KMS-11 (cell line): Measurements from ENCODE around the gene RUNX1.

ENCODE experiments used
- H2AFZ ChIP-seq: fragments of 200-600 bp; sonication (generic); 2 replicates; pipeline ENCODE4 v1.6.1; 2016; ENCODE audit warnings: antibody characterized with exemption, mixed run types, low read depth
- H3K27ac ChIP-seq: fragments of 200-600 bp; sonication (generic); 2 replicates; pipeline ENCODE4 v1.6.1; 2016; ENCODE audit warnings: mild to moderate bottlenecking, mixed run types
- H3K27me3 ChIP-seq: fragments of 200-600 bp; sonication (generic); 2 replicates; pipeline ENCODE4 v1.6.1; 2017; ENCODE audit warnings: mild to moderate bottlenecking, low read depth, mixed run types, moderate library complexity; ENCODE audit not compliant: insufficient read depth
- H3K36me3 ChIP-seq: fragments of 200-600 bp; sonication (generic); 2 replicates; pipeline ENCODE4 v1.6.1; 2017; ENCODE audit warnings: mild to moderate bottlenecking, mixed run types; ENCODE audit not compliant: insufficient read depth
- H3K4me1 ChIP-seq: fragments of 200-600 bp; sonication (generic); 2 replicates; pipeline ENCODE4 v1.6.1; 2016; ENCODE audit warnings: mild to moderate bottlenecking, low read depth, mixed run types; ENCODE audit not compliant: poor library complexity, severe bottlenecking
- H3K4me2 ChIP-seq: fragments of 200-600 bp; sonication (generic); 2 replicates; pipeline ENCODE4 v1.7.0; 2016; ENCODE audit warnings: mild to moderate bottlenecking, mixed run types
- H3K4me3 ChIP-seq: fragments of 200-600 bp; sonication (generic); IDR thresholded peaks from 2 replicates; pipeline ENCODE4 v1.6.1; 2017; ENCODE audit warnings: low read depth, low read length, mixed read lengths; ENCODE audit not compliant: insufficient read depth
- H3K79me2 ChIP-seq: fragments of 200-600 bp; sonication (generic); 2 replicates; pipeline ENCODE4 v1.6.1; 2016; ENCODE audit warnings: low read depth, mixed run types; ENCODE audit not compliant: insufficient read depth
- H3K9ac ChIP-seq: fragments of 200-600 bp; sonication (generic); 2 replicates; pipeline ENCODE4 v1.6.1; 2016; ENCODE audit warnings: mild to moderate bottlenecking, mixed run types
- H4K20me1 ChIP-seq: fragments of 200-600 bp; sonication (generic); 2 replicates; pipeline ENCODE4 v1.6.1; 2016; ENCODE audit warnings: mild to moderate bottlenecking, mixed run types; ENCODE audit not compliant: insufficient read depth
- CTCF ChIP-seq: fragments of 200-600 bp; sonication (generic); conservative IDR thresholded peaks from 2 replicates; pipeline ENCODE4 v1.6.1; 2017; ENCODE audit warnings: low read depth, mild to moderate bottlenecking, antibody characterized with exemption, low read length, moderate library complexity, mixed read lengths

The RUNX1 gene

GRCh38 chr21:35048183-35048601 lies 910 bp downstream of the RUNX1 start:
- Histone ChIP-seq H3K9ac (peak overlapping the region; percentile 9; the same call in 1 of the 2 replicates), H3K4me1 (peaks cover 52% of the 10 kb centered on the region), H3K79me2 (no peaks in the 10 kb centered on the region), H2AFZ (peak overlapping the region; percentile 22), H3K27ac (peak overlapping the region; percentile 23; the same call in 1 of the 2 replicates), H4K20me1 (no peaks in the 10 kb centered on the region), H3K4me3 (no peak overlapping the region), H3K4me2 (peak overlapping the region; percentile 100), H3K36me3 (no peaks in the 10 kb centered on the region), H3K27me3 (peaks cover 36% of the 10 kb centered on the region)
- TF ChIP-seq CTCF, result no peak

- no peak overlapping the region; the same call in 1 of the 2 replicates for H3K4me2 ChIP-seq
- H3K4me3 ChIP-seq, result no peak overlapping the region
- no peaks in the 10 kb centered on the region for H3K36me3 ChIP-seq
- H2AFZ ChIP-seq, result no peak overlapping the region
- H3K9ac ChIP-seq, result no peak overlapping the region
- no peak overlapping the region for H3K27ac ChIP-seq
- TF ChIP-seq CTCF, result no peak
- H4K20me1 ChIP-seq, result no peaks in the 10 kb centered on the region
- no peaks in the 10 kb centered on the region for H3K79me2 ChIP-seq
- H3K4me1 ChIP-seq, result peaks cover 48% of the 10 kb centered on the region
- peaks cover 36% of the 10 kb centered on the region for H3K27me3 ChIP-seq
Measured at GRCh38 chr21:35046880-35047229, 2.2 kb downstream of the RUNX1 start.

- no peak for TF ChIP-seq CTCF
- H3K9ac ChIP-seq, result no peak overlapping the region
- H3K27ac ChIP-seq, result no peak overlapping the region
- no peak overlapping the region for H3K4me2 ChIP-seq
- peaks cover 36% of the 10 kb centered on the region for H3K27me3 ChIP-seq
- peaks cover 43% of the 10 kb centered on the region for H3K4me1 ChIP-seq
- no peaks in the 10 kb centered on the region for H4K20me1 ChIP-seq
- H3K79me2 ChIP-seq, result no peaks in the 10 kb centered on the region
- H3K4me3 ChIP-seq, result no peak overlapping the region
- no peak overlapping the region for H2AFZ ChIP-seq
- no peaks in the 10 kb centered on the region for H3K36me3 ChIP-seq
Measured at GRCh38 chr21:35046263-35046624, 2.9 kb downstream of the RUNX1 start.

GRCh38 chr21:35045542-35046262 lies 3.4 kb downstream of the RUNX1 start:
- Histone ChIP-seq H4K20me1 (no peaks in the 10 kb centered on the region), H2AFZ (no peak overlapping the region), H3K9ac (no peak overlapping the region), H3K27ac (no peak overlapping the region), H3K4me3 (no peak overlapping the region), H3K4me1 (peaks cover 38% of the 10 kb centered on the region), H3K27me3 (peaks cover 32% of the 10 kb centered on the region), H3K4me2 (no peak overlapping the region), H3K36me3 (no peaks in the 10 kb centered on the region), H3K79me2 (no peaks in the 10 kb centered on the region)
- no peak for TF ChIP-seq CTCF
